Measurements from ENCODE around the gene CORO1C.

CORO1C gene

GRCh38 chr12:108630481-108631207, 100.7 kb downstream of the CORO1C start:
- H3K4me3 ChIP-seq (ENCODE audit: low read depth, low read length) = no peak overlapping the region
- H3K27me3 ChIP-seq (ENCODE audit: insufficient read depth, low read length) = no peaks in the 10 kb centered on the region
- peaks cover 36% of the 10 kb centered on the region for H3K4me1 ChIP-seq (ENCODE audit: control insufficient read depth, insufficient read depth, low read length, unreplicated experiment)
- peak overlapping the region; percentile 42 for H3K27ac ChIP-seq (ENCODE audit: low read depth, low read length)
- H2AFZ ChIP-seq (ENCODE audit: low read length, unreplicated experiment) = no peak overlapping the region
- no peaks in the 10 kb centered on the region for H3K36me3 ChIP-seq (ENCODE audit: insufficient read depth, low read length)
- no peaks in the 10 kb centered on the region for H3K79me2 ChIP-seq (ENCODE audit: control insufficient read depth, insufficient read depth, low read length, unreplicated experiment)

- Histone ChIP-seq H3K4me3 (ENCODE audit: low read depth, low read length) (no peak overlapping the region), H3K4me1 (ENCODE audit: control insufficient read depth, insufficient read depth, low read length, unreplicated experiment) (peaks cover 36% of the 10 kb centered on the region), H3K79me2 (ENCODE audit: control insufficient read depth, insufficient read depth, low read length, unreplicated experiment) (no peaks in the 10 kb centered on the region), H2AFZ (ENCODE audit: low read length, unreplicated experiment) (no peak overlapping the region), H3K36me3 (ENCODE audit: insufficient read depth, low read length) (no peaks in the 10 kb centered on the region), H3K27me3 (ENCODE audit: insufficient read depth, low read length) (no peaks in the 10 kb centered on the region), H3K27ac (ENCODE audit: low read depth, low read length) (peak overlapping the region; percentile 42)
These were observed 101.4 kb downstream of the CORO1C start for GRCh38 chr12:108629824-108630476.

DNA sequence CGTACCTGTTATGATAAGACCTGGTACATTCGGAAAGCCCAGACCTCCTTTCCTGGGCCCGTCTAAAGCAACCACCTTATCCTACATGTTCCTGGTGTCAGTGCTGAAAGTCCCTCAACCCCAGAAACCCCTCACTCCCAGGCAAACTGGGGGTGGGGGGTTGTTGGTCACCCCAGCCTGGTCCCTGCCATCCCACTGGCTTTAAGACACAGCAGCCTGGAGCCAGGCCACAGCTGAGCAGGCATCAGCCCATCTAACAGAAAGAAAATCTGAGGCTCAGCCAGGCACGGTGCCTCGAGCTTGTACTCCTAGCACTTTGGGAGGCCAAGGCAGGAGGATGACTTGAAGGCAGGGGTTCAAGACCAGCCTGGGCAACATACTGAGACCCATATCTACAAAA, 102.2 kb downstream of the CORO1C start:
- Histone ChIP-seq H3K27ac (ENCODE audit: low read depth, low read length) (peak overlapping the region; percentile 25), H3K4me1 (ENCODE audit: control insufficient read depth, insufficient read depth, low read length, unreplicated experiment) (peaks cover 34% of the 10 kb centered on the region), H3K4me3 (ENCODE audit: low read depth, low read length) (no peak overlapping the region), H3K79me2 (ENCODE audit: control insufficient read depth, insufficient read depth, low read length, unreplicated experiment) (no peaks in the 10 kb centered on the region), H3K27me3 (ENCODE audit: insufficient read depth, low read length) (no peaks in the 10 kb centered on the region), H2AFZ (ENCODE audit: low read length, unreplicated experiment) (peak overlapping the region; percentile 47), H3K36me3 (ENCODE audit: insufficient read depth, low read length) (no peaks in the 10 kb centered on the region)

DNA sequence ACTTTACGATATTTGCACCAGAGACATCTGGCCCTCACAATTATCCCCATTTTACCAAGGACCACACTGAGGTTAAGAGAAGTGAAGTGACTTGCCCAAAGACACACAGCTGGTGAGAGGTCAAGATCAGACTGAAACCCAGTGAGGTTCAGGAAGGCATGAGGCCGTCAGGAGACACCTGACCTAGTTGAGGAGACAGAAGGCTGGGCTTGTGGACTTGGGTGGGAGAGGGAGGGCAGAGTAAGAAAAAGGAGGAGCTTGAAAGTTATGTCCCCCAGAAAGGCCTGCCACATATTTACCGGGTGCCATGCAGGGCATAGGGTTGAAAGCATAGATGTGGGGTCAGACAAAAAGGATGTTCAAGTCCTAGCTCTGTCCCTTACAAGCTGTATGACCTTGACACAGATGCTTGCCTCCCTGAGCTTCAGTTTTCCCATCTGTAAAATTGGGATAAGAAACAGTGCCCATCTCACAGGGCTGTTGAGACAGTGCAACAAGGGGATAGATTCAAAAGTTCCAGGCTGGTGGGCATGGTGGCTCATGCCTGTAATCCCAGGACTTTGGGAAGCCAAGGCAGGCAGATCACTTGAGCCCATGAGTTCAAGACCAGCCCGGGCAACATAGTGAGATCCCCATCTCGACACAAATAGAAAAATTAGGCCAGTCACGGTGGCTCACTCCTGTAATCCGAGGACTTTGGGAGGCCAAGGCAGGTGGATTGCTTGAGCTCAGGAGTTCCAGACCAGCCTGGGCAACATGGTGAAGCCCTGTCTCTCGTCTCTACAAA, 104.0 kb downstream of the CORO1C start:
- Histone ChIP-seq H3K27ac (ENCODE audit: low read depth, low read length) (no peak overlapping the region), H3K79me2 (ENCODE audit: control insufficient read depth, insufficient read depth, low read length, unreplicated experiment) (no peaks in the 10 kb centered on the region), H3K4me3 (ENCODE audit: low read depth, low read length) (no peak overlapping the region), H2AFZ (ENCODE audit: low read length, unreplicated experiment) (no peak overlapping the region), H3K4me1 (ENCODE audit: control insufficient read depth, insufficient read depth, low read length, unreplicated experiment) (peaks cover 29% of the 10 kb centered on the region), H3K27me3 (ENCODE audit: insufficient read depth, low read length) (no peaks in the 10 kb centered on the region), H3K36me3 (ENCODE audit: insufficient read depth, low read length) (no peaks in the 10 kb centered on the region)

GRCh38 chr12:108625228-108625627, 106.1 kb downstream of the CORO1C start:
- Histone ChIP-seq H3K27ac (ENCODE audit: low read depth, low read length) (no peak overlapping the region), H2AFZ (ENCODE audit: low read length, unreplicated experiment) (no peak overlapping the region), H3K4me1 (ENCODE audit: control insufficient read depth, insufficient read depth, low read length, unreplicated experiment) (peaks cover 26% of the 10 kb centered on the region), H3K27me3 (ENCODE audit: insufficient read depth, low read length) (no peaks in the 10 kb centered on the region), H3K4me3 (ENCODE audit: low read depth, low read length) (no peak overlapping the region), H3K36me3 (ENCODE audit: insufficient read depth, low read length) (no peaks in the 10 kb centered on the region), H3K79me2 (ENCODE audit: control insufficient read depth, insufficient read depth, low read length, unreplicated experiment) (no peaks in the 10 kb centered on the region)

- Histone ChIP-seq H3K79me2 (ENCODE audit: control insufficient read depth, insufficient read depth, low read length, unreplicated experiment) (no peaks in the 10 kb centered on the region), H3K27me3 (ENCODE audit: insufficient read depth, low read length) (no peaks in the 10 kb centered on the region), H3K4me1 (ENCODE audit: control insufficient read depth, insufficient read depth, low read length, unreplicated experiment) (peaks cover 10% of the 10 kb centered on the region), H3K4me3 (ENCODE audit: low read depth, low read length) (no peak overlapping the region), H3K27ac (ENCODE audit: low read depth, low read length) (no peak overlapping the region), H2AFZ (ENCODE audit: low read length, unreplicated experiment) (no peak overlapping the region), H3K36me3 (ENCODE audit: insufficient read depth, low read length) (no peaks in the 10 kb centered on the region)
These were observed 107.7 kb downstream of the CORO1C start for GRCh38 chr12:108623577-108623976.

DNA sequence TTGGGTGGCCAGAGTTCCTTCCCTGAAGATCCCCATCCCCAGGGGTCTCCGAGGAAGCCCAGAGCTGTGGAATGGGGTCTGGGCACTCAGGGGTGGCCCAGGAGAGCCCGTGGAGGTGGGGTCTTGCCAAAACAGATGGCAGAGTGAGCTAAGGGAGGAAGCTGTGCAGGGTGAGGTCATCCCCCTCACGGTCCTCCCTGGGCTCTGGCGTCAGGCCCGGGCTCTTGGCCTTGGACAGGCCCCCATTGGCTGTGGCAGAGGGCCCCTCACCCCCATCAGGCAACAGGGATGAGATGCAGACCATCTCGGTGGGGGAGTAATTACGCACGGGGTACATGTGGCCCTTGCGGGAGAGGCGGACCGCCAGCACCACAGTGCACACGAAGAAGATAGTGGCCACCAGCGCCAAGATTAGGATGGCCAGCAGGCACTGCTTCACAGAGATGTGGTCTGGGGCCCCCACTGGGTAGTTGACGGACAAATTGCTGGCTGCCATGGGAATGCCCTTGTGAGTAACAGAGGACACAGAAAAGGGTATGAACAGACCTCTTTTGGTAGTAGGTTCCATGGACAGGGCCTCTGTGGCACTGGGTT, 108.3 kb downstream of the CORO1C start:
- no peaks in the 10 kb centered on the region for H3K79me2 ChIP-seq (ENCODE audit: control insufficient read depth, insufficient read depth, low read length, unreplicated experiment)
- H3K4me3 ChIP-seq (ENCODE audit: low read depth, low read length) = no peak overlapping the region
- H3K27me3 ChIP-seq (ENCODE audit: insufficient read depth, low read length) = no peaks in the 10 kb centered on the region
- no peaks in the 10 kb centered on the region for H3K36me3 ChIP-seq (ENCODE audit: insufficient read depth, low read length)
- peak overlapping the region; percentile 26; the same call in 1 of the 2 replicates for H3K27ac ChIP-seq (ENCODE audit: low read depth, low read length)
- H3K4me1 ChIP-seq (ENCODE audit: control insufficient read depth, insufficient read depth, low read length, unreplicated experiment) = peaks cover 8% of the 10 kb centered on the region
- no peak overlapping the region for H2AFZ ChIP-seq (ENCODE audit: low read length, unreplicated experiment)

DNA sequence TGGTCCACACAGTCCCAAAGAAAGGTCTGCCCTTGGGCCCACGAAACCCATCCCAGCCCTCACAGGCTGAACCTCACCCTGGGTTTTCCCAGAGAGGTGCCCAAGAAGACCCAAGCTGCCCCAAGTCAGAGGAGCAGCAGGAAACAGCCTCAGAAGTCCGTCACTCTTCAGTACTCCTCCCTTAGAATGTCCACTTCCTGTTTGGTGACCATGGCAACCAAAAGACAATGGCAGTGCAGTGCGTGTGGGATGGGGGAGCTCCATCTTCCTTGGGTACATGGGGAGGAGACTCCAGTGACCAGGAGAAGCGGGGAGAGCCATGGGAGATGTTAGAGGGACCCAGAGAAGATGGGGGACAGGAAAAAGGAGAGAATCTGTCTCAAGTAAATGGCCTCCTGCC, 108.9 kb downstream of the CORO1C start:
- H3K4me1 ChIP-seq (ENCODE audit: control insufficient read depth, insufficient read depth, low read length, unreplicated experiment) = peaks cover 11% of the 10 kb centered on the region

GRCh38 chr12:108621161-108621560, 110.2 kb downstream of the CORO1C start:
- H3K27me3 ChIP-seq (ENCODE audit: insufficient read depth, low read length) = no peaks in the 10 kb centered on the region
- peaks cover 17% of the 10 kb centered on the region for H3K4me1 ChIP-seq (ENCODE audit: control insufficient read depth, insufficient read depth, low read length, unreplicated experiment)
- no peak overlapping the region for H3K4me3 ChIP-seq (ENCODE audit: low read depth, low read length)
- no peak overlapping the region for H2AFZ ChIP-seq (ENCODE audit: low read length, unreplicated experiment)
- no peaks in the 10 kb centered on the region for H3K36me3 ChIP-seq (ENCODE audit: insufficient read depth, low read length)
- H3K27ac ChIP-seq (ENCODE audit: low read depth, low read length) = no peak overlapping the region
- H3K79me2 ChIP-seq (ENCODE audit: control insufficient read depth, insufficient read depth, low read length, unreplicated experiment) = no peaks in the 10 kb centered on the region

More for the DNA sequence above, 108.9 kb downstream of the CORO1C start:
- Histone ChIP-seq H3K79me2 (ENCODE audit: control insufficient read depth, insufficient read depth, low read length, unreplicated experiment) (no peaks in the 10 kb centered on the region), H3K27ac (ENCODE audit: low read depth, low read length) (peak overlapping the region; percentile 29; the same call in 1 of the 2 replicates), H2AFZ (ENCODE audit: low read length, unreplicated experiment) (no peak overlapping the region), H3K36me3 (ENCODE audit: insufficient read depth, low read length) (no peaks in the 10 kb centered on the region), H3K4me3 (ENCODE audit: low read depth, low read length) (no peak overlapping the region), H3K27me3 (ENCODE audit: insufficient read depth, low read length) (no peaks in the 10 kb centered on the region)

DNA sequence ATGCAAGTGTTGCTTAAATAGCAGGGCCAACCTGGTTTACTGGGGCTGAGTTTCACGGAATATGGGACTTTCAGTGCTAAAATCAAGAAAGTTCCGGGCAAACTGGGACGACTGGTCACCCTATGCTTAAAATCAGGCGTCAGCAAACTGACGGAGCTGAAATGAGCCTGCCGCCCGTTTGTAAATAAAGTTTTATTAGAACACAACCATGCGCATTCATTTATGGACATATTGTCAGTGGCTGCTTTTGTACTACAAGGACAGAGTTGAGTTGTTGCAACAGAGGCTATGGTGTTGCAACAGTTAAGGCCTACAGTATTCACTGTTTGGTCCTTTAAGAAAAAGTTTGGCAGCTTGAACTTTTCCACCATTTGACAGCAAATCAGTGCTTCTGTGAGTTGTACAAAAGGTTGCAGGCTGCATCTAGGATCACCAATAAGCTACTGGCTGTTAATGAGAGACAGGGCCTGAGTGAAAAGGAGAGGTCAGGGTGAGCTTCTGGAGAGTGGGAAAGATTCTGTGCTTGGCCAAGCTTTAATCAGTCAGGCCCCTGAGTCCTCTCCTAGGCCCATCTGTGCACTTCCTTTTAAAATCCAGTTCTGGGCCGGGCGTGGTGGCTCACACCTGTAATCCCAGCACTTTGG, 111.0 kb downstream of the CORO1C start:
- Histone ChIP-seq H3K36me3 (ENCODE audit: insufficient read depth, low read length) (no peaks in the 10 kb centered on the region), H3K4me1 (ENCODE audit: control insufficient read depth, insufficient read depth, low read length, unreplicated experiment) (peaks cover 17% of the 10 kb centered on the region), H3K79me2 (ENCODE audit: control insufficient read depth, insufficient read depth, low read length, unreplicated experiment) (no peaks in the 10 kb centered on the region), H2AFZ (ENCODE audit: low read length, unreplicated experiment) (no peak overlapping the region), H3K27ac (ENCODE audit: low read depth, low read length) (no peak overlapping the region), H3K27me3 (ENCODE audit: insufficient read depth, low read length) (no peaks in the 10 kb centered on the region), H3K4me3 (ENCODE audit: low read depth, low read length) (no peak overlapping the region)

All from ACC112 (cell line).